HFFc6 (cell line): Measurements from ENCODE around the gene SUFU. TPM values are rescaled to one million over a fixed set of nuclear protein-coding genes. Genes with fewer than 3 reads are reported as not detected.

Experiments
- DNase-seq: peaks from one replicate; pipeline ENCODE4 v3.0.0-alpha.2; 2018
- H3K27ac Mint-ChIP-seq: 2 replicates; pipeline ENCODE4 v1.8.0; 2020; ENCODE audit warnings: mild to moderate bottlenecking, mixed read lengths
- H3K27me3 Mint-ChIP-seq: 2 replicates; pipeline ENCODE4 v1.8.0; 2021; ENCODE audit warnings: mild to moderate bottlenecking, moderate library complexity, mixed read lengths; ENCODE audit not compliant: insufficient read depth
- H3K36me3 Mint-ChIP-seq: 2 replicates; pipeline ENCODE4 v1.8.0; 2021; ENCODE audit warnings: low read depth, mixed read lengths
- H3K4me1 Mint-ChIP-seq: 2 replicates; pipeline ENCODE4 v1.8.0; 2020; ENCODE audit warnings: low read depth, mixed read lengths
- H3K4me3 Mint-ChIP-seq: 2 replicates; pipeline ENCODE4 v1.8.0; 2020; ENCODE audit warnings: mild to moderate bottlenecking, moderate library complexity, mixed read lengths
- H3K9me3 Mint-ChIP-seq: 2 replicates; pipeline ENCODE4 v1.8.0; 2020; ENCODE audit warnings: mild to moderate bottlenecking, mixed read lengths
- CTCF ChIP-seq: fragments of 200-600 bp; sonication (generic); IDR thresholded peaks from 2 replicates; pipeline ENCODE4 v1.5.0; 2021; ENCODE audit warnings: antibody characterized with exemption, mild to moderate bottlenecking
- total RNA-seq, 6 experiments: library from RNA; stranded (reverse); fragmentation: NEBNext Ultra II Directional; extraction: Animal tissue kit (Norgen Biotek cat#: 25700); gene quantifications; 2 replicates in 1 of 6; 3 replicates in 5 of 6; pipeline ENCODE4 v1.2.3, GENCODE V29; 2021

Gene SUFU
- total RNA-seq, 6 experiments from 2014 or later: 12.8 to 16.8 (median 15.2) TPM

GRCh38 chr10:102616066-102616770, 112.4 kb downstream of the SUFU start:
- DNase-seq: no peak

DNA sequence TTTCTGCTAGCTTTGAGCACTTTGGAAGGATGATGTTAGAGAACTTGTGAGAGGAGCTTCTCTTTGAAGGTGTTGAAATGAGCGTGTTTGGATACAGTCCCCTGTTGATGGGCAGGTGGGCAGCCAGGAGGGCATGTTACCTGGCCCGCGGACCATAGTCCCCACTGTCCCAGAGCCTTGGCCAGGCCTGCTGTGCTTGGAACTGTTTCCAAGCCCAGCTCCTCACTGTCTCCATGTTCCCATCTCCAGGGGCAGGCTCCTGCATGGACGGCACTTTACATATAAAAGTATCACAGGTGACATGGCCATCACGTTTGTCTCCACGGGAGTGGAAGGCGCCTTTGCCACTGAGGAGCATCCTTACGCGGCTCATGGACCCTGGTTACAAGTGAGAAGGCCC, 113.3 kb downstream of the SUFU start:
- no peak for DNase-seq
- Mint-ChIP-seq H3K9me3 (no peaks in the 10 kb centered on the region), H3K36me3 (no peaks in the 10 kb centered on the region), H3K27me3 (no peaks in the 10 kb centered on the region; the same call in 1 of the 2 replicates), H3K4me3 (no peak overlapping the region), H3K27ac (no peak overlapping the region), H3K4me1 (peaks cover 32% of the 10 kb centered on the region)
- no peak for TF ChIP-seq CTCF

More at GRCh38 chr10:102616066-102616770, 112.4 kb downstream of the SUFU start:
- H3K27ac Mint-ChIP-seq: no peak overlapping the region
- no peak overlapping the region for H3K4me3 Mint-ChIP-seq
- H3K9me3 Mint-ChIP-seq: no peaks in the 10 kb centered on the region
- H3K36me3 Mint-ChIP-seq: no peaks in the 10 kb centered on the region
- TF ChIP-seq CTCF: no peak
- peaks cover 2% of the 10 kb centered on the region for H3K27me3 Mint-ChIP-seq
- peaks cover 33% of the 10 kb centered on the region for H3K4me1 Mint-ChIP-seq

GRCh38 chr10:102617816-102618215, 114.0 kb downstream of the SUFU start:
- TF ChIP-seq CTCF: no peak
- H3K27ac Mint-ChIP-seq: no peak overlapping the region
- no peak overlapping the region for H3K4me3 Mint-ChIP-seq
- no peaks in the 10 kb centered on the region; the same call in 1 of the 2 replicates for H3K27me3 Mint-ChIP-seq
- H3K4me1 Mint-ChIP-seq: peaks cover 27% of the 10 kb centered on the region
- no peaks in the 10 kb centered on the region for H3K36me3 Mint-ChIP-seq
- H3K9me3 Mint-ChIP-seq: no peaks in the 10 kb centered on the region
- DNase-seq: no peak

- peaks cover 27% of the 10 kb centered on the region for H3K4me1 Mint-ChIP-seq
- H3K27me3 Mint-ChIP-seq: no peaks in the 10 kb centered on the region; the same call in 1 of the 2 replicates
- peaks cover 11% of the 10 kb centered on the region for H3K36me3 Mint-ChIP-seq
- no peak for DNase-seq
- no peak for TF ChIP-seq CTCF
- no peak overlapping the region for H3K27ac Mint-ChIP-seq
- H3K9me3 Mint-ChIP-seq: peaks cover 3% of the 10 kb centered on the region; the same call in 1 of the 2 replicates
- no peak overlapping the region for H3K4me3 Mint-ChIP-seq
These were observed 115.7 kb downstream of the SUFU start for GRCh38 chr10:102619281-102619981.

DNA sequence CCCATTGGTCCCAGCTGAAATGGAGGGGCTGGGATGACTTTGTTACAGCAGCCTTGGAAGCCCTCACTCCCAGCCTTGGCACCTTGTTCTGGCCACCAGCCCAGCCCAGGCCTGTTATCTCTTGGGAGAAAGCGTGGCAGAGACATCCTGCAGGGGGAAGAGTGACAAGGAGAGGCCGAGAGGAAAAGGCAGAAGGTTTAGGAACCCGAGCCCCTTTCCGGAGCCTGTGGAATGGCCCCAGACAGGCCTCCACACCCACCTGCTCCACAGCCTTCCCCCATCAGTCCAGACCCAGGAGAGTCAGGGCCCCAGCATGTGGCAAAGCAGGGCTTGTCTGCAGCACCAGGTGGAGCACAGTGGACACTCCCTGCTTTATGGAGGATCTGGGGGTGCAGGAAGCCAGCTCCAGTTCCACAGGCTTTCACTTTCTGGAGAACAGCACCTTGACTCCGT, 116.4 kb downstream of the SUFU start:
- no peaks in the 10 kb centered on the region; the same call in 1 of the 2 replicates for H3K27me3 Mint-ChIP-seq
- H3K9me3 Mint-ChIP-seq: peaks cover 6% of the 10 kb centered on the region; the same call in 1 of the 2 replicates
- H3K4me1 Mint-ChIP-seq: peaks cover 31% of the 10 kb centered on the region
- H3K4me3 Mint-ChIP-seq: no peak overlapping the region
- TF ChIP-seq CTCF: no peak
- no peak for DNase-seq
- H3K36me3 Mint-ChIP-seq: peaks cover 17% of the 10 kb centered on the region
- H3K27ac Mint-ChIP-seq: no peak overlapping the region
